OCI-LY3 (cell line): ENCODE data around the gene BRD1.

ENCODE experiments used
- EZH2phosphoT487 ChIP-seq: fragments of 200-600 bp; shearing (Covaris generic); IDR thresholded peaks from 2 replicates; pipeline ENCODE4 v1.6.1; 2018; ENCODE audit warnings: antibody characterized with exemption, mixed run types, low read depth
- TF ChIP-seq, protein P1 (sequence below): fragments of 200-600, 300-600 bp; sonication (generic); IDR thresholded peaks from 2 replicates; pipeline ENCODE4 v1.5.1; 2014; ENCODE audit warnings: antibody characterized with exemption, low read length, low read depth

DNA sequence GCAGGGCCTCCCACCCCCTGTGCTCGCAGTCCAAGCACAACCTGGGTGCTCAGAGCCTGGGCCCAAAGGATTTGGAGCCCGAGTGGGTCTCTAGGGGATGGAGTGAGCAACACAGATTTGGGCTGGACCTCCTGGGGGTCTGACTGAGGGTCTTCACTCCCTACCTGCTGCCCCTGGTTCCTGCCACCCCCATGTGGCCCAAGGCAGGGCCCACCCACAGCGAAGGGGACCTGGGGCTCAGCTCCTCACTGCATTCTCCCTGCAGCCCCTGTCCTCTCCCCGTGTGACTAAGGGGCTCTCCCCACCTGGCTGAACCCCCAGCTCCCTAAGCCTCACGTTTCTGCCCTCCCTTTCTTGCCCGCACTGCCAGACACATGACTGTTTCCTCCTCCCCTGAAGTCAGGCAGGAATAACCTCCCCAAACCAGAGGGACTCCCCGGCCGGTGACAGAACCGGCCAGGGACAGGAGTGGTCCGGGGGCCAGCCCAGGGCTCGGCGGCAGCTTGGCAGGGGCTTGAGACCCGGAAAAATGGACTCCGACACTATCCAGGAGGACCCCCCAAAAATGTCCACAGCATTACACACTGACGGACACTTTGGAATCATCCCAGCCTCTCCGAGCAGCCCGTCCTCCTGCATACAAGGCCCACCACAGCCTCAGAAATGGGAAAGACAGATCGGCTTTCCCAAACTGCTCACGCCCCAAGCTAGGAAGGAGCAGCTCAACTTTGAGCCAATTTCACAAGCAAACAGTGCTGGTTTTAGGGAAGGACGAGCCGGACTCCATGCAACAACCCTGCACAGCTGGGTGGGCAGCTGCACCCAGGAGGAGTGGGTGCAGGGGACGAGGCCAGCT lies 57.8 kb downstream of the BRD1 start:
- TF ChIP-seq EZH2phosphoT487 = no peak
- TF ChIP-seq, protein P1, sequence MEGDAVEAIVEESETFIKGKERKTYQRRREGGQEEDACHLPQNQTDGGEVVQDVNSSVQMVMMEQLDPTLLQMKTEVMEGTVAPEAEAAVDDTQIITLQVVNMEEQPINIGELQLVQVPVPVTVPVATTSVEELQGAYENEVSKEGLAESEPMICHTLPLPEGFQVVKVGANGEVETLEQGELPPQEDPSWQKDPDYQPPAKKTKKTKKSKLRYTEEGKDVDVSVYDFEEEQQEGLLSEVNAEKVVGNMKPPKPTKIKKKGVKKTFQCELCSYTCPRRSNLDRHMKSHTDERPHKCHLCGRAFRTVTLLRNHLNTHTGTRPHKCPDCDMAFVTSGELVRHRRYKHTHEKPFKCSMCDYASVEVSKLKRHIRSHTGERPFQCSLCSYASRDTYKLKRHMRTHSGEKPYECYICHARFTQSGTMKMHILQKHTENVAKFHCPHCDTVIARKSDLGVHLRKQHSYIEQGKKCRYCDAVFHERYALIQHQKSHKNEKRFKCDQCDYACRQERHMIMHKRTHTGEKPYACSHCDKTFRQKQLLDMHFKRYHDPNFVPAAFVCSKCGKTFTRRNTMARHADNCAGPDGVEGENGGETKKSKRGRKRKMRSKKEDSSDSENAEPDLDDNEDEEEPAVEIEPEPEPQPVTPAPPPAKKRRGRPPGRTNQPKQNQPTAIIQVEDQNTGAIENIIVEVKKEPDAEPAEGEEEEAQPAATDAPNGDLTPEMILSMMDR = no peak
